IMR-90 (cell line): ENCODE results near the gene TULP4. TPM values are rescaled to one million over a fixed set of nuclear protein-coding genes. Genes with fewer than 3 reads are reported as not detected.

Experiments used
- ATAC-seq: fragments of 200-7000 bp; cut with Tn5 transposase; 2 replicates; pipeline ENCODE4 v1.9.1; 2020; ENCODE audit warnings: low read depth, mild to moderate bottlenecking, moderate library complexity
- BruUV-seq: library from RNA; stranded (reverse); fragments of 400-500 nt; replicated peaks from 2 replicates; lab custom pipeline; 2021; lab: Mats Ljungman, UMichigan
- CTCF ChIA-PET: fragments of 300-600 bp; formaldehyde crosslinking; extraction: SDS; loops from one replicate; lab custom pipeline; 2021; ENCODE audit warnings: antibody characterized with exemption; lab: Yijun Ruan, JAX
- POLR2A ChIA-PET: fragments of 300-600 bp; sonication (Branson Sonifier 250); formaldehyde crosslinking; loops from one replicate; lab custom pipeline; 2022; ENCODE audit warnings: antibody characterized with exemption; ENCODE audit not compliant: unreplicated experiment; lab: Charles Lee
- DNase-seq: peaks from one replicate; pipeline ENCODE4 v3.0.0; 2013
- H2AFZ ChIP-seq: replicated peaks from 2 replicates; pipeline ENCODE3; 2013; ENCODE audit warnings: low read length, mild to moderate bottlenecking; ENCODE audit not compliant: poor library complexity
- H2AK5ac ChIP-seq: 2 replicates; pipeline ENCODE4 v1.6.1; 2013; ENCODE audit warnings: low read depth, low read length, inconsistent platforms
- H2AK9ac ChIP-seq: replicated peaks from 2 replicates; pipeline ENCODE3; 2013; ENCODE audit warnings: mild to moderate bottlenecking, low read depth, low read length, moderate library complexity; ENCODE audit not compliant: poor library complexity
- H2BK120ac ChIP-seq: 2 replicates; pipeline ENCODE4 v1.6.1; 2013; ENCODE audit warnings: low read depth, low read length, inconsistent platforms
- H2BK15ac ChIP-seq: 3 replicates; pipeline ENCODE4 v1.6.1; 2013; ENCODE audit warnings: low read depth, low read length, inconsistent platforms
- H2BK20ac ChIP-seq: 2 replicates; pipeline ENCODE4 v1.6.1; 2013; ENCODE audit warnings: low read depth, mild to moderate bottlenecking, inconsistent platforms, low read length, moderate library complexity
- H2BK5ac ChIP-seq: 2 replicates; pipeline ENCODE4 v1.6.1; 2013; ENCODE audit warnings: mild to moderate bottlenecking, low read depth, low read length, inconsistent platforms; ENCODE audit not compliant: poor library complexity, severe bottlenecking
- H3K14ac ChIP-seq: replicated peaks from 2 replicates; pipeline ENCODE4 v1.6.1; 2013; ENCODE audit warnings: low read depth, low read length, inconsistent platforms
- H3K18ac ChIP-seq: 2 replicates; pipeline ENCODE4 v1.6.1; 2013; ENCODE audit warnings: low read depth, low read length, control low read depth
- H3K23ac ChIP-seq: 2 replicates; pipeline ENCODE4 v1.6.1; 2013; ENCODE audit warnings: low read depth, low read length, inconsistent platforms
- H3K27ac ChIP-seq: 2 replicates; pipeline ENCODE4 v1.5.1; 2013; ENCODE audit warnings: mild to moderate bottlenecking, control low read depth, low read length; ENCODE audit not compliant: insufficient read depth
- H3K27me3 ChIP-seq: 2 replicates; pipeline ENCODE4 v1.6.1; 2013; ENCODE audit warnings: low read length; ENCODE audit not compliant: control insufficient read depth, insufficient read depth
- H3K36me3 ChIP-seq: 2 replicates; pipeline ENCODE4 v1.6.1; 2013; ENCODE audit warnings: low read length, mixed read lengths; ENCODE audit not compliant: control insufficient read depth, insufficient read depth
- H3K4ac ChIP-seq: 2 replicates; pipeline ENCODE4 v1.6.1; 2013; ENCODE audit warnings: low read depth, low read length, inconsistent platforms
- H3K4me1 ChIP-seq: 2 replicates; pipeline ENCODE4 v1.6.1; 2013; ENCODE audit warnings: low read length, mixed read lengths; ENCODE audit not compliant: control insufficient read depth, insufficient read depth
- H3K4me2 ChIP-seq: 2 replicates; pipeline ENCODE4 v1.6.1; 2013; ENCODE audit warnings: low read depth, mild to moderate bottlenecking, control low read depth, low read length, moderate library complexity
- H3K4me3 ChIP-seq: 2 replicates; pipeline ENCODE4 v1.5.1; 2013; ENCODE audit warnings: low read depth, mild to moderate bottlenecking, control low read depth, low read length, moderate library complexity; ENCODE audit not compliant: insufficient read depth
- H3K56ac ChIP-seq: 2 replicates; pipeline ENCODE4 v1.6.1; 2013; ENCODE audit warnings: low read length, inconsistent platforms; ENCODE audit not compliant: insufficient read depth; ENCODE audit errors: extremely low read depth
- H3K79me1 ChIP-seq, 2 experiments: 2 replicates each; pipeline ENCODE4 v1.6.1; 2013; ENCODE audit warnings: low read length in 2 of 2, inconsistent platforms in 1 of 2, low read depth in 1 of 2
- H3K9ac ChIP-seq: 2 replicates; pipeline ENCODE4 v1.6.1; 2013; ENCODE audit warnings: low read depth, low read length, control low read depth
- H3K9me1 ChIP-seq: 2 replicates; pipeline ENCODE4 v1.6.1; 2013; ENCODE audit warnings: low read length, inconsistent platforms; ENCODE audit not compliant: insufficient read depth
- H3K9me3 ChIP-seq: 2 replicates; pipeline ENCODE4 v1.6.1; 2013; ENCODE audit warnings: low read length; ENCODE audit not compliant: control insufficient read depth, insufficient read depth
- H4K20me1 ChIP-seq: 2 replicates; pipeline ENCODE4 v1.6.1; 2013; ENCODE audit warnings: low read length, inconsistent platforms; ENCODE audit not compliant: insufficient read depth
- H4K5ac ChIP-seq: 2 replicates; pipeline ENCODE4 v1.6.1; 2013; ENCODE audit warnings: mild to moderate bottlenecking, low read depth, low read length, control low read depth
- H4K8ac ChIP-seq, 2 experiments: 2 replicates each; pipeline ENCODE4 v1.6.1; 2013; ENCODE audit warnings: low read depth in 2 of 2, low read length in 2 of 2, control low read depth in 1 of 2, inconsistent platforms in 1 of 2
- H4K91ac ChIP-seq: 2 replicates; pipeline ENCODE4 v1.6.1; 2013; ENCODE audit warnings: low read depth, low read length, inconsistent platforms; ENCODE audit not compliant: insufficient read depth
- BHLHE40 ChIP-seq: fragments of 150-350 bp; IDR thresholded peaks from 2 replicates; pipeline ENCODE4 v1.6.1; 2016; ENCODE audit warnings: mild to moderate bottlenecking, low read depth, low read length
- CEBPB ChIP-seq: IDR thresholded peaks from 2 replicates; pipeline ENCODE4 v1.6.1; 2012; ENCODE audit warnings: low read depth, low read length, improper control_type of control experiment
- MAZ ChIP-seq: IDR thresholded peaks from 2 replicates; pipeline ENCODE4 v1.6.1; 2012; ENCODE audit warnings: low read depth, mild to moderate bottlenecking, low read length, improper control_type of control experiment, moderate library complexity, borderline replicate concordance
- NFE2L2 ChIP-seq: fragments of 150-350 bp; IDR thresholded peaks from 2 replicates; pipeline ENCODE4 v1.6.1; 2016; ENCODE audit warnings: low read depth, mild to moderate bottlenecking, low read length
- POLR2A ChIP-seq: IDR thresholded peaks from 2 replicates; pipeline ENCODE4 v1.6.1; 2012; ENCODE audit warnings: mild to moderate bottlenecking, low read depth, low read length
- RFX5 ChIP-seq: IDR thresholded peaks from 2 replicates; pipeline ENCODE4 v1.8.0; 2012; ENCODE audit warnings: low read depth, mild to moderate bottlenecking, low read length, moderate library complexity
- WGBS, 2 experiments: methylation state at CpG; one replicate each; pipeline versions ENCODE4 v1.1.5 to v1.1.7; 2013; ENCODE audit warnings: missing lambda C conversion rate in 2 of 2; ENCODE audit not compliant: insufficient read length in 1 of 2; ENCODE audit errors: extremely low coverage in 2 of 2; 5-methylcytosine and 5-hydroxymethylcytosine counted together
- dilution Hi-C: fragments of 300-500 bp; cut with HindIII; formaldehyde crosslinking; loops from one replicate; pipeline ENCODE4 v1.14.3; 2018; ENCODE audit warnings: low sequenced_read_pairs; ENCODE audit not compliant: unreplicated experiment
- in situ Hi-C: fragments of 300-500 bp; cut with MboI; formaldehyde crosslinking; loops from 3 replicates; pipeline ENCODE4 v1.14.3; 2019; ENCODE audit warnings: low sequenced_read_pairs, inconsistent platforms, mixed read lengths
- intact Hi-C: fragments of 100-400 bp; cut with micrococcal nuclease; formaldehyde crosslinking; loops from 2 replicates; pipeline ENCODE4 v1.10.0; 2022
- polyA plus RNA-seq, 3 experiments: library from polyadenylated mRNA; depleted of rRNA; stranded (reverse); fragments of >200 nt; gene quantifications; 2 replicates each; pipeline ENCODE4 v1.2.3, GENCODE V29; 2012; ENCODE audit warnings: low replicate concordance in 1 of 3
- total RNA-seq: library from RNA; depleted of rRNA; stranded (reverse); fragments of >200 nt; gene quantifications from 2 replicates; pipeline ENCODE4 v1.2.3, GENCODE V29; 2012

The TULP4 gene
- total and polyA plus RNA-seq, 2 of the 4 experiments (the other 2 are of a cell fraction): 8.1 to 30.6 TPM

GRCh38 chr6:158283304-158283980 lies 28.8 kb upstream of the TULP4 start:
- ChIA-PET POLR2A (no interaction called here), CTCF (interaction anchor here (0.9 kb wide), 1 partner anchor 78 kb away, joined by 3 read pairs; no protein-coding TSS in a partner anchor)
- Histone ChIP-seq H2BK5ac (peak overlapping the region; percentile 61), H3K9me3 (no peaks in the 10 kb centered on the region), H4K8ac (peak overlapping the region in 1 of 2 experiments; percentile 78; a peak in 2 of 4 replicates), H3K27me3 (no peaks in the 10 kb centered on the region), H3K36me3 (no peaks in the 10 kb centered on the region), H3K79me1 (peaks cover 22 to 42% of the 10 kb centered on the region in 2 experiments), H2AFZ (no peak overlapping the region), H2AK9ac (no peak overlapping the region), H3K4me1 (peaks cover 13% of the 10 kb centered on the region), H3K4me2 (peak overlapping the region; percentile 21; the same call in 1 of the 2 replicates), H3K9me1 (peaks cover 10% of the 10 kb centered on the region), H3K4me3 (no peak overlapping the region), H2BK15ac (no peak overlapping the region), H3K4ac (no peak overlapping the region), H3K27ac (peak overlapping the region; percentile 86; the same call in 1 of the 2 replicates), H3K56ac (peak overlapping the region; percentile 58; the same call in 1 of the 2 replicates), H3K9ac (peak overlapping the region; percentile 46), H2BK120ac (peak overlapping the region; percentile 35; the same call in 1 of the 2 replicates), H2AK5ac (no peak overlapping the region), H4K91ac (no peak overlapping the region), H4K20me1 (no peaks in the 10 kb centered on the region), H3K14ac (peak overlapping the region; percentile 70; the same call in 1 of the 2 replicates), H3K18ac (0 out of 2 replicates have a peak overlapping the region, but pooled peaks have one; percentile 22), H2BK20ac (no peak overlapping the region; the same call in 1 of the 2 replicates), H3K23ac (no peak overlapping the region), H4K5ac (no peak overlapping the region; the same call in 1 of the 2 replicates)
- TF ChIP-seq MAZ (no peak), RFX5 (no peak), POLR2A (no peak), BHLHE40 (no peak), CEBPB (no peak), NFE2L2 (no peak)
- dilution Hi-C loops: no loop called here
- no TSS peak for BruUV-seq
- no CpG with 5 or more reads among the region's 4 CpGs for WGBS, 2 experiments
- intact Hi-C loops: no loop called here
- peak; percentile 67 for DNase-seq
- ATAC-seq: peak; percentile 79
- in situ Hi-C loops: no loop called here
